MG63 (cell line): ENCODE data around the gene C10orf105. TPM values are rescaled to one million over a fixed set of nuclear protein-coding genes. Genes with fewer than 3 reads are reported as not detected.

Experiments used
- DNase-seq: peaks from one replicate; pipeline ENCODE4 v3.0.0-alpha.2; 2020
- H3K27me3 ChIP-seq: fragments of 250-450 bp; sonication (Bioruptor Pico); 2 replicates; pipeline ENCODE4 v1.5.1; 2020; ENCODE audit warnings: mild to moderate bottlenecking, moderate library complexity
- H3K36me3 ChIP-seq: fragments of 250-450 bp; sonication (Bioruptor Pico); 2 replicates; pipeline ENCODE4 v1.5.1; 2020; ENCODE audit warnings: mild to moderate bottlenecking, moderate library complexity
- H3K4me3 ChIP-seq: fragments of 250-450 bp; sonication (Bioruptor Pico); 2 replicates; pipeline ENCODE4 v1.5.1; 2020; ENCODE audit warnings: mild to moderate bottlenecking, moderate library complexity
- H3K9me3 ChIP-seq: fragments of 250-450 bp; sonication (Bioruptor Pico); 2 replicates; pipeline ENCODE4 v1.5.1; 2020; ENCODE audit warnings: mild to moderate bottlenecking, moderate library complexity
- total RNA-seq: library from RNA; depleted of rRNA; stranded (reverse); fragments of >200 nt; shearing (Covaris generic); gene quantifications from 2 replicates; pipeline ENCODE4 v1.2.3, GENCODE V29; 2014; ENCODE audit warnings: low replicate concordance

The C10orf105 gene
- total RNA-seq, 1 experiment from 2014 or later: not detected

- DNase-seq: no peak
- H3K27me3 ChIP-seq: no peaks in the 10 kb centered on the region
- H3K4me3 ChIP-seq: no peak overlapping the region
- no peaks in the 10 kb centered on the region for H3K36me3 ChIP-seq
- no peaks in the 10 kb centered on the region for H3K9me3 ChIP-seq
These were observed 36.3 kb downstream of the C10orf105 start for GRCh38 chr10:71683301-71683700.

- no peak for DNase-seq
- no peak overlapping the region for H3K4me3 ChIP-seq
- H3K9me3 ChIP-seq: no peaks in the 10 kb centered on the region
- H3K36me3 ChIP-seq: no peaks in the 10 kb centered on the region
- no peaks in the 10 kb centered on the region for H3K27me3 ChIP-seq
These were observed 37.6 kb downstream of the C10orf105 start for GRCh38 chr10:71681977-71682376.

GRCh38 chr10:71679425-71679824, 40.2 kb downstream of the C10orf105 start:
- no peak overlapping the region for H3K4me3 ChIP-seq
- no peaks in the 10 kb centered on the region for H3K9me3 ChIP-seq
- H3K27me3 ChIP-seq: no peaks in the 10 kb centered on the region
- DNase-seq: no peak
- no peaks in the 10 kb centered on the region for H3K36me3 ChIP-seq

GRCh38 chr10:71678057-71678805, 41.3 kb downstream of the C10orf105 start:
- Histone ChIP-seq H3K9me3 (no peaks in the 10 kb centered on the region), H3K27me3 (no peaks in the 10 kb centered on the region), H3K36me3 (no peaks in the 10 kb centered on the region), H3K4me3 (no peak overlapping the region)
- DNase-seq: no peak

GRCh38 chr10:71677261-71677660, 42.3 kb downstream of the C10orf105 start:
- H3K4me3 ChIP-seq: no peak overlapping the region
- DNase-seq: no peak
- H3K27me3 ChIP-seq: no peaks in the 10 kb centered on the region
- no peaks in the 10 kb centered on the region for H3K36me3 ChIP-seq
- H3K9me3 ChIP-seq: no peaks in the 10 kb centered on the region

- Histone ChIP-seq H3K4me3 (no peak overlapping the region), H3K27me3 (no peaks in the 10 kb centered on the region), H3K36me3 (no peaks in the 10 kb centered on the region), H3K9me3 (no peaks in the 10 kb centered on the region)
- DNase-seq: no peak
These were observed 44.1 kb downstream of the C10orf105 start for GRCh38 chr10:71675295-71675970.

- DNase-seq: no peak
- no peaks in the 10 kb centered on the region for H3K27me3 ChIP-seq
- H3K4me3 ChIP-seq: no peak overlapping the region
- no peaks in the 10 kb centered on the region for H3K36me3 ChIP-seq
- no peaks in the 10 kb centered on the region for H3K9me3 ChIP-seq
These were observed 47.3 kb downstream of the C10orf105 start for GRCh38 chr10:71671994-71672946.

- H3K36me3 ChIP-seq: no peaks in the 10 kb centered on the region
- DNase-seq: no peak
- H3K4me3 ChIP-seq: no peak overlapping the region
- no peaks in the 10 kb centered on the region for H3K9me3 ChIP-seq
- H3K27me3 ChIP-seq: no peaks in the 10 kb centered on the region
These were observed 52.2 kb downstream of the C10orf105 start for GRCh38 chr10:71667387-71667752.

GRCh38 chr10:71666639-71667386, 52.8 kb downstream of the C10orf105 start:
- no peaks in the 10 kb centered on the region for H3K36me3 ChIP-seq
- DNase-seq: no peak
- H3K27me3 ChIP-seq: no peaks in the 10 kb centered on the region
- no peaks in the 10 kb centered on the region for H3K9me3 ChIP-seq
- no peak overlapping the region for H3K4me3 ChIP-seq

GRCh38 chr10:71665456-71665855, 54.1 kb downstream of the C10orf105 start:
- H3K4me3 ChIP-seq: no peak overlapping the region
- H3K36me3 ChIP-seq: no peaks in the 10 kb centered on the region
- no peaks in the 10 kb centered on the region for H3K27me3 ChIP-seq
- H3K9me3 ChIP-seq: no peaks in the 10 kb centered on the region
- DNase-seq: no peak

- Histone ChIP-seq H3K36me3 (no peaks in the 10 kb centered on the region), H3K4me3 (no peak overlapping the region), H3K9me3 (no peaks in the 10 kb centered on the region), H3K27me3 (no peaks in the 10 kb centered on the region)
- DNase-seq: no peak
These were observed 55.0 kb downstream of the C10orf105 start for GRCh38 chr10:71664585-71664984.

- DNase-seq: no peak
- H3K9me3 ChIP-seq: no peaks in the 10 kb centered on the region
- H3K27me3 ChIP-seq: no peaks in the 10 kb centered on the region
These were observed 56.3 kb downstream of the C10orf105 start for GRCh38 chr10:71663311-71663710.

GRCh38 chr10:71661779-71662336, 57.7 kb downstream of the C10orf105 start:
- H3K27me3 ChIP-seq: no peaks in the 10 kb centered on the region
- H3K36me3 ChIP-seq: no peaks in the 10 kb centered on the region
- DNase-seq: no peak
- H3K4me3 ChIP-seq: no peak overlapping the region
- no peaks in the 10 kb centered on the region for H3K9me3 ChIP-seq

More at GRCh38 chr10:71663311-71663710, 56.3 kb downstream of the C10orf105 start:
- Histone ChIP-seq H3K4me3 (no peak overlapping the region), H3K36me3 (no peaks in the 10 kb centered on the region)
